Choroid plexus epithelial cell (primary cell): ENCODE measurements around the gene HM13.
"Not testable (repeated sequence)": the region's sequence is repeated elsewhere in the genome, so short reads cannot be mapped to it uniquely, and the experiment has no call there.

ENCODE experiments used
- DNase-seq: peaks from one replicate; pipeline ENCODE4 v3.0.0-alpha.2; 2010; ENCODE audit warnings: low read depth
- H3K4me3 ChIP-seq: 2 replicates; pipeline ENCODE4 v1.5.1; 2011; ENCODE audit warnings: low read depth, mild to moderate bottlenecking, control low read depth, low read length, moderate library complexity
- CTCF ChIP-seq: conservative IDR thresholded peaks from 2 replicates; pipeline ENCODE4 v1.5.1; 2011; ENCODE audit warnings: low read depth, mild to moderate bottlenecking, control low read depth, inconsistent platforms, low read length, moderate library complexity

The HM13 gene

GRCh38 chr20:31505903-31506302 is 8.3 kb upstream of the HM13 start:
- no peak for DNase-seq
- TF ChIP-seq CTCF, result no peak
- H3K4me3 ChIP-seq, result no peak overlapping the region

GRCh38 chr20:31508517-31509244 is 5.6 kb upstream of the HM13 start:
- no peak for DNase-seq

DNA sequence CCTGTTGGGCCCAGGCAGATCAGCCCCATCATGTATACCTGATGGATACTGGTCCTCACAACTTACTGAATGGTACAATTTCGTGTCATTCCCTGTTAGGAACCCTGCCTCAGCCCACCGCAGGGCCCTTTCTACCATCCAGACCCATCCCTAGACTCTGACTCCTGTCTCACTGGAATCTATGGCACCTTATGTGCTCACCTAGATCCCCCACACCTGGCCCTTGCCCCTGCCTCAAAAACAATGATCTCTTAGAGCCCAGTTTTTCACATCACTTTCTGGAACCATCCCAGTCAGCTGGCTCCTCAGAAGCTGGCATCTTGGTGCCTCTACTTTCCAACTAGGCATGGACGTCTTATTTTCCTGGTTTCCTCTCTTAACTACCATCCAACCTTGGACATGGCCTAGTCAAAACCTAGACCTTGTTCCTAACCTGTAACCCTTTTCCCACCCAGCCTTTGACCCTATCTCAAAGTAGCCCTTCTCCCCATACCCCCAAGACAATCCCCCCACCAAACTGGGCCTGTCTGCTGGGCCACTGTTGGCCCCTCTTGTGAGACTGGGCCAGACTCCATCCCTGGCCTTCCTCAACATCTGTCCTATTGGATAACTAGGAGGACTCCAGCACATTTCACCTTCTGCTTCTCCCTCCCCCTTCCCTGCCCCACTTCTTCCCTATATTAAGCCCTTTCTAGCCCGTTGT is 981 bp downstream of the HM13 start:
- TF ChIP-seq CTCF, result no peak
- H3K4me3 ChIP-seq, result peak overlapping the region; percentile 100
- DNase-seq, result no peak

More at GRCh38 chr20:31508517-31509244, 5.6 kb upstream of the HM13 start:
- H3K4me3 ChIP-seq, result no peak overlapping the region
- no peak for TF ChIP-seq CTCF

GRCh38 chr20:31515775-31516107 is 1.5 kb downstream of the HM13 start:
- no peak for TF ChIP-seq CTCF
- H3K4me3 ChIP-seq, result peak overlapping the region; percentile 100
- no peak for DNase-seq

DNA sequence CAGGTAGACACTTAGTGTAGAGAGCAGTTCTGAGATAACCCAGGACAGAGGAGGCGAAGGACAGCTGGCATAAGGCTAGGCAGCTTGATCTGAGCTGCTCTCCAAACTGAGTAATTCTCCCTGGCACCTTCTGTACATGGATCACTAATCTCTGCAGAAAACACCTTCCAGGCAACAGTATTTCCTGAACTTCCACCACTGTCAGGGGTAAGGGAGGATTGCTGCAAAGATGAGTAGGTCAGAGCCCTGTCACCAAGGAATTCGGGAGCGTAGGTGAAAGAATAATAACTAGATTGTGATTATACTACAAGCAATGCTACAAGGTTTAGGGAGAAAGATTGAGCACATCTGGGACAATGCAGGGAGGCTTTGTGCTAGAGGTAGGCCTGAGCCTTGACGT is 1.9 kb downstream of the HM13 start:
- DNase-seq, result no peak
- peak overlapping the region; percentile 9 for H3K4me3 ChIP-seq
- TF ChIP-seq CTCF, result no peak

DNA sequence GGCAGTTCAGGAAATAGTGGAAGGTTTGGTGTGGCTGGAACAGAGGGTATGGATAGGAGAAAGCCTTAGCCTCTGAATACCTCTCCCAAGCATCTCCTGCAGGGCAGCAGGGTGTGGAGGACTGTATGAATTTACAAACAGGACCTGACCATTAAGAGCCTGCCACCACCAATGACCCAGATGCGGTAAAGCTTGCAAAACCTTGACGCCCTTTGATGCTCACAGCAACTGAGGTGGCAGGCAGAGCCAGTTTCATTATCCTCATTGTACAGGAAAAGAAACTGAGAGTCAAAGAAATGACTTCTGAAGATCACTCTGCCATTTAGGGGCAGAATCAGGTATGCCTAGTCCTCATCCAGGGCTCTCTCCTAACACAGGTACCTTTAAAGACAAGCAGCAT is 2.4 kb downstream of the HM13 start:
- no peak for TF ChIP-seq CTCF
- no peak for DNase-seq
- no peak overlapping the region for H3K4me3 ChIP-seq

GRCh38 chr20:31517373-31517772 is 3.1 kb downstream of the HM13 start:
- no peak overlapping the region for H3K4me3 ChIP-seq
- peak; percentile 71 for DNase-seq
- TF ChIP-seq CTCF, result peak; percentile 58

GRCh38 chr20:31521267-31521666 is 7.0 kb downstream of the HM13 start:
- H3K4me3 ChIP-seq, DNase-seq: not testable (repeated sequence)
